Measurements from ENCODE around the gene FBXO48.

Gene FBXO48

DNA sequence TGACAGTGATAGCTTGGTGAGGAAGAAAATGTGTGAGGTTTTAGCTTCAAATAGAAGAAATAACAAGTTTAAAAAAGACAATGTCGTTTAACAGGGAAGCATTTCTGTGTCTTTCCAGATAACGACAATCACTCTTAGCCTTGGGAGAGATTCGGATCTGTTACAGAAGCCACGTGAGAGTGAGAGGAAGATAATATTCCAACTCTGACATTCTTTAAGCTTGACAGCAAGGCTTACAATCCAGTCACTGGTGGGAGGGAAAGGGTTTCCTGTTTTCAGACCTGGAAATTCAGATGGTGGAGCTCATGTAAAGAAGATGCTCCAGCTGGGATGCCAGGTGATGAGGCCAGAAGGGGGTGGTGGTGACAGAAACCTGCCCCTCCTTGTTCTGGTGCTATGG lies 30.8 kb downstream of the FBXO48 start:
- FAIRE-seq (no peak), DNase-seq (ENCODE audit: insufficient read length, low spot score) (no peak)
- no peak for TF ChIP-seq POLR2A (IDR thresholded peaks at IDR 0.05; ENCODE audit: low read depth, low read length)

DNA sequence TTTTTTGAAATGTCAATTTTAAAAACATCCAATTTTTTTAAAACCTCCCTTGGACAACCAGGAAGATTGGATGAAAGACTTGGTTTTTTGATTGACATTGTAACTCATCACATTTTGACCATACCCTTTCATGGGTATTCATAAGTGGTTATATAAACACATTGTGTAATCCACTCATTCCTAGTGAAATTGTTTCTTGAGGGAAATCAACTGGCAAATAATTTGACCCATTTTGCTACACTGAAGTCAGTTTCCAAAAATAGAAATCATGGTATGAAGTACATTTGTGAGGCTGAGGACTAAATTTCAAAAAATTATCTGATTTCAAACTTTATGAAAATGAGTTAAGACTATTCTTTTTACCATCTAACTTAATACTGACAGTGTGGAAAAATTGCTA lies 31.5 kb downstream of the FBXO48 start:
- DNase-seq (ENCODE audit: insufficient read length, low spot score) = no peak
- FAIRE-seq = no peak
- TF ChIP-seq POLR2A (IDR thresholded peaks at IDR 0.05; ENCODE audit: low read depth, low read length) = no peak

DNA sequence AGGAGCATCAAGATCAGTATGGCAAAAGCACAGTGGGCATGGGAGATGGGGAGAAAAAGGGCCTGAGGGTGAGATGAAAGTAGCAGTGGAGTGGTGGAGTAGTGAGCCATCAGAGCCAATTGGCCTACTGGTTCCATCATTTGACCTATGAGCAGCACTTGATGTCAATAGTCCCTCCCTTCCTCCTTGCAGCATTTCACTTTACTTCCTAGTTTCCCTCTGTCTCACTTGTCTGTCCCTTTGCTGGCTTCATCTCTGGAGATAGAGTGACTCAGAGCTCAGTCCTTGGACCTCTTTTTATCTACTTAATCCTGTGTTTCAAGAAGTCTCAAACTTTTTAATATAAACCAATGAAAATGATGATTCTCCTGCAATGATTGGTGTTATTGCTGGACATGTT lies 32.1 kb downstream of the FBXO48 start:
- DNase-seq (ENCODE audit: insufficient read length, low spot score) (no peak), FAIRE-seq (no peak)
- no peak for TF ChIP-seq POLR2A (IDR thresholded peaks at IDR 0.05; ENCODE audit: low read depth, low read length)

DNA sequence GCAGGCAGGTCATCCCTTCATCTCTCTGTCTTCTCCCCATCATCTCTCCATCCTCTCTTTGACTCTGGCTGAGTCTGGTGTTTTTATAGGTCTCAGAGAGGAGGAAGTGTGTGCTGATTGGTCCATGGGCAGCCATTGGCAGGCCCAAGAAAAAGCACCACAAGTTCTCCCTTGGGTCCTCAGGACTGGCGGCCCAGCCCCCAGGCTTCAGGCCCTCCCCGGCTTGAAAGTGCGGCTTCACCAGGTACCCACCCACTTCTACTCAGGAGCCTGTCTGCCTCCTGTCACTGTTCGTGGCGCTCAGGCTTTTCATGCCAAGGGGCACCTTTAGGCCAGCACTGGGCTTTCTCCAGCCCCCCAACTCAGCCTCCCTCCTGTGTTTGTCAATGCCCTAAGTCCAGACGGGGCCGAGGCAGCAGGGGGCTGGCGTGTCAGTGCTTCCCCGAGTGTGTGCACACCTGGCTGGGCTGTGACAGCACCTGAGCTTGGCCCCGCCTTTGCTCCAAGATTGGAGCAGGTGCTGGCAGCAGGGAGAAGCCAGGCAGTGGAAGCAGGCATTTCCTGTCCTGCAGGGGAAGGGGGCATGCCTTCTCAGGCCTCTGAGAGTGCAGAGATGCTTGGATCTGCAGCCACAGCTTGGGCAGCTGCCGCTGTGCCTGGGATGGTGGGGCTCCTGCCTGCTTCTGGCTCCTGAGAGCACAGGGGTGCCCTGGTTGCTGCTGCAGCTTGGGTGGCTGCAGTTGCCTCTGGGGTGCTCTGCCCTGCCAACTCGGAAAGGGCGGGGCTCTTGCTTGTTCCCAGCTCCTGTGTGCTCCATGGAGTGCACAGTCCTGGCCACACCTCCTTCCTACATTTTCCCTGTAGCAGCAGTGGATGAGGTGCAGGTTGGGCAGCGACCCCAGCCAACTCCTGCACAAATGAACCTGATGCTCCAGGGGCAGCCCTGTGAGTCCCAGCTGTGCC lies 34.1 kb downstream of the FBXO48 start:
- FAIRE-seq (no peak), DNase-seq (ENCODE audit: insufficient read length, low spot score) (no peak)
- TF ChIP-seq POLR2A (IDR thresholded peaks at IDR 0.05; ENCODE audit: low read depth, low read length) = no peak

DNA sequence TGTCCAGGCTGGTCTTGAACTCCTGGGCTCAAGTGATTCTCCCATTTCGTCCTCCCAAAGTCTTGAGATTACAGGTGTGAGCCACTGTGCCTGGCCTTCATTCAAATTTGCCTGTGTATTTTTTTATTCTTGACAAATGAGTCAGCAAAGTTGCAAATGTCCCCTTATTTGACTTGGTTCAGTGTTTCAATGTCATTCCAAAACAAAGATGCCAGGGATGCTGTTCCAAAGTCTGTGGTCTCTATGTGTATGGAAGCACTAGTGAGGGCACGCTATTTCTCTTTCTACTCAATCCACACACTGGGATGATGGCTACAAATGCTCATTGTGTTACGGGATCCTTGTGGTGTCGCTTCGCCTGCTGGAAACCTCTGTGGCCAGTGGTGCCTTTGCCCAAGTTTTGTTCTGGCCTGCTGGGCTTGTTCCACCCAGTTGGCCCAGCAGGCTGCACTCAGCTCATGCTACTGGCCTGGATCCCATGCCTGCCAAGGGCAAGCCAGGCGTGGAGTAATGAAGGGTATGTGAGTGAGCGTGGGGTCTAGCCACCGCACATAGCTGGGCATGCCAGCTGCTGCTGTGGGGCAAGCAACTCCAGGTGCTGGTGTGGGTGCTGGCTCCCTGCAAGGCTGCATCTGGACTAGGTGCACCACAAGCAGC lies 35.6 kb downstream of the FBXO48 start:
- FAIRE-seq (no peak), DNase-seq (ENCODE audit: insufficient read length, low spot score) (no peak)
- TF ChIP-seq POLR2A (IDR thresholded peaks at IDR 0.05; ENCODE audit: low read depth, low read length) = no peak

DNA sequence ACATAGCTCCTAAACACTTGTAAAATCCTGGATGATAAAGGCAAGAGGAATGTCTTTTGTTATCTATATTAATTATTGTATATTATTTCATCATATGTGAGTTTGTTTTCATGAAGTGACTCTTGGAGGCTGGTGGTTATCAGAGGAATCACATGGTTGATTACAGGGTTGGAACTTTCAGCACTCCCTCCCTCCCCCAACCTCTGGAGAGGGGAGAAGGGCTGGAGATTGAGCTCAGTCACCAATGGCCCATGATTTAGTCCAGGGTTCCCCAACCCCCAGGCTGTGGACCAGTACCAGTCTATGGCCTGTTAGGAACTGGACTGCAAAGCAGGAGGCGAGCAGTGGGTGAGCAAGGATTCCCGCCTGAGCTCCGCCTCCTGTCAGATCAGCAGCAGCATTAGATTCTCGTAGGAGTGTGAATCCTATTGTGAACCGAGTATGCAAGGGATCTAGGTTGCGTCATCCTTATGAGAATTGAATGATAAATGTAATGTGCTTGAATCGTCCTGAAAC lies 37.7 kb downstream of the FBXO48 start:
- no peak for FAIRE-seq
- no peak for TF ChIP-seq POLR2A (IDR thresholded peaks at IDR 0.05; ENCODE audit: low read depth, low read length)
- DNase-seq (ENCODE audit: insufficient read length, low spot score) = no peak

DNA sequence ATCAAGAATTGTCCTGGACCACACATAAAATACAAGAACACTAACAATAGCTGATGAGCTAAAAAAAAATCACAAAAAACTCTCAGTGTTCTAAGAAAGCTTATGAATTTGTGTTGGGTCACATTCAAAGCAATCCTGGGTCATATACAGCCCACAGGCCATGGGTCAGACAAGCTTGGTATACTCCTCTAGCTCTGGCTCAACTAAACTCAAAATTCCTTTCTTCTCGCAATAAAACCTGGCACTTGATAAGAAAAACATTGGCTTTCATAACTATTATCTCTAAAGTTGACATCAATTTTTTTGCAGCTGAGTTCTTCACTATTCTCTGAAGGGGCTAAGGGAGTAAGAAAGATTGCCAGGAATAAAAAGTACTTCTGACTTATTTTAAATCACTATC lies 38.3 kb downstream of the FBXO48 start:
- no peak for TF ChIP-seq POLR2A (IDR thresholded peaks at IDR 0.05; ENCODE audit: low read depth, low read length)
- DNase-seq (ENCODE audit: insufficient read length, low spot score) = no peak
- no peak for FAIRE-seq

DNA sequence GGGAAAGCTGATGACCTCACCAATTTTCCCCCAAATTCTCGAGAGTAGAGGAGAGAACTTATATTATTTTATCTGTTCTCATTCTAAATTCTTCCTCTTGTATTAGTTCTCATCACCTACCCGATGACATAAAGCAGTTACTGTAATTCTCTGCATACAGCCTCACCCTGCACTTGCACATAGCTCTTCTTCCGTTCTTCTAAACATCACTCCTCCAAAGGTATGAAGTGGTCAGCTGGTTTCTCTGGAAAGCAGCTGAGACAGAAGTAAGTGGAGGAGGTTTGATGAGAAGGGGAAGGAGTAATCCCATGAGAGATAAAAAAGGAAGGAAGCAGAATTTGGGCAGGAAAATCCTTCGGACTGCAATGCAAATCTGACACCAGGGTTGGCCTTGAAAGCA lies 39.0 kb downstream of the FBXO48 start:
- FAIRE-seq = no peak
- DNase-seq (ENCODE audit: insufficient read length, low spot score) = no peak
- TF ChIP-seq POLR2A (IDR thresholded peaks at IDR 0.05; ENCODE audit: low read depth, low read length) = no peak

DNA sequence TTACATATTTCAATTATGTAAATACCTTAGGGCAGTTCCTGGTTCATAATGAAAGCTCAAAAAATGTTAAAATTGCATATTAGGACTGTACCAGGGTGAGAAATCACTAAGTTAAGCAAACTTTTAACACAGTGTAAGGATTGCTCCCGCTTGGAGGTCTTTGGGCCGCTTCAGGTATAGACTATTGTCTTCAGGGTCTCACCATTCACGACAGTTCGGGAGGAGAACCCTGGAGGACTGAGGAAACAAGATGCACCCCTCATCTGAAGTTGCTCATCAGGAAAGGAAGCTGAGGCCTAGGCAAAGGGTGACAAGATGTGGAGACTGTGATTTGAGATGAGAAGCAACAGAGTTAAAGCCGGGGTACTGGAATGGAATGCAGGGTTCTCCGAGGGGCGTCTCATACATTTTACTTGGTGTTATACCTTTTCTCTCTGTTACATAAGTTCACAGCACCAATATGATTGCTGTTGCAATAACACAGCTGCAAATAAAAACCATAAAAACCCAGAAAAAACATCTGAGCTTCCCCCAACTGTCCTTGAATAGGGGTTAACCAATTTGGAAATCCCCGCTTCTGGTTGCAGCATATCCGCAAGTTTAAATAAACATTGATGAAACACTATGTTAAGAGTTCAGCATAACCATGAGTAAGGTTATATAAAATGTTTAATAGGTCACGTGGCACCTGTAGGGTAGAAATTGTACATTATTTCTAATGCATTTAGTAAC lies 40.1 kb downstream of the FBXO48 start:
- no peak for FAIRE-seq
- no peak for TF ChIP-seq POLR2A (IDR thresholded peaks at IDR 0.05; ENCODE audit: low read depth, low read length)
- no peak for DNase-seq (ENCODE audit: insufficient read length, low spot score)

DNA sequence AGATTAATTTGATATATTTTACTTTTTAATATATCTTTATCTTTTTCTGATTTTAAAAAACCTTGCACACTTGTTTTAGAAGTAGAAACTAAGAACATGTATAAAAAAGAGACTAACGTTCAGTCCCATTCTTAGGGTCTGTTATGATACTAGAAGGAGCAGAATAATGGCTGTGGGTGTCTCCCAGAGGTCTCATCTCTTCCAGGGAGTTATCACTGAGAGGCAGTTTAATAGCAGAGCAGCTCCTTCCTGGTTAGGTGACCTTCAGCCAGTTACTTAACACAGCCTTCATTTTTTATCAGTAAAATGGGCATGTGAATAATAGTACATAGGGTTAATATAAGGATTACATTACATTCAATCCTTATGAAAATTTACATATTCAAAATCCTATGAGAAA lies 40.6 kb downstream of the FBXO48 start:
- DNase-seq (ENCODE audit: insufficient read length, low spot score) = no peak
- TF ChIP-seq POLR2A (IDR thresholded peaks at IDR 0.05; ENCODE audit: low read depth, low read length) = no peak
- FAIRE-seq = no peak

DNA sequence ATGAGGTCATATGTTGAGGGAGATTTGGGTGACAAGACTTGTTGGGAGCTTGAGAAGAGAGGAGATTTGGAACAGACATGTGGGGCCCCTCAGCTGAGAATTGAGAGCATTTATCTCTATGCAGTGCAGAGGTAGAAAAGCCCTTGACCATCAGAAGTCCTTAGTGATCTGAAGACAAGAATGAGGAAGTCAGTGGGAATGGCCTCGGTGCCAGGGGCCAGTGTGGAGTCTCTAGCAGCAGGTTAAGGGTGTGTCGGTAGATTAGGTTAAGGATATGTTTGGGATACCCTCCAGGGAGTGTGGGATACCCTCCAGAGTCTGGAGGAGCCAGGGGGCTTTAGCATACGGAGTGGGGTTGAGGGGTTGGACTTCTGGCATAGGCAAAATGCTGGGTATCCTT lies 41.6 kb downstream of the FBXO48 start:
- TF ChIP-seq POLR2A (IDR thresholded peaks at IDR 0.05; ENCODE audit: low read depth, low read length) = no peak
- DNase-seq (ENCODE audit: insufficient read length, low spot score) (no peak), FAIRE-seq (no peak)

DNA sequence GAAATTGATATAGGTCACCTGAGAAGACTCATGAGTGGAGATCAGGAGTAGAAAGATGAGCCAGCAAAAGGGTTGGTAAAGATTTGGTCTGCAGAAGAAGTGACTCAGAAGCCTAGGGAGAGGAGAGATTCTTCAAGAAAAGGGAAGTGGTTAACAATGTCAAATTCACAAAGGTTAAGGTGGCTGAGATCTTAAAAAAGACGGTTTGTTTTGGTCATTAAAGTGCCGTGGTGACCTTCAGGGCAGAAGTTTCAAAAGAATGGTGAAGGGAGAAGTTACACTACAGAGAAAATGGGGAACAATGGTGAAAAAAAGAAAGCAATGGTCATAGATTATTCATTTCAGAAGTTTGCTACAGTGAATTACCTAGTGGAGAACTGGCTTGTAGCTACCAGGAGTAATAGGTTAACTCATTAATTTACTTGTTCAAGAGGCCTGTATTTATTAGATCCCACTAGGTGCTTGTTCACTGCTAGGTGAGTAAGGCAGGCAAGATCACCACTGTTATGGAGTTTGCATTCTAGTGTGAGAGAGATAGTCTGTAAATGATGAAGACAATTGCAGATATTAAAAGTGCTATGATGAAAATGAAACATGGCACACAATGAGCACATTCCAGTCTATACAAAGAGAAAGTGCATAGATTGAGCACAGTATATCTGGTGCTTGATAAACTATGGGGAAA lies 43.0 kb downstream of the FBXO48 start:
- TF ChIP-seq POLR2A (IDR thresholded peaks at IDR 0.05; ENCODE audit: low read depth, low read length) = no peak
- DNase-seq (ENCODE audit: insufficient read length, low spot score) (no peak), FAIRE-seq (no peak)

DNA sequence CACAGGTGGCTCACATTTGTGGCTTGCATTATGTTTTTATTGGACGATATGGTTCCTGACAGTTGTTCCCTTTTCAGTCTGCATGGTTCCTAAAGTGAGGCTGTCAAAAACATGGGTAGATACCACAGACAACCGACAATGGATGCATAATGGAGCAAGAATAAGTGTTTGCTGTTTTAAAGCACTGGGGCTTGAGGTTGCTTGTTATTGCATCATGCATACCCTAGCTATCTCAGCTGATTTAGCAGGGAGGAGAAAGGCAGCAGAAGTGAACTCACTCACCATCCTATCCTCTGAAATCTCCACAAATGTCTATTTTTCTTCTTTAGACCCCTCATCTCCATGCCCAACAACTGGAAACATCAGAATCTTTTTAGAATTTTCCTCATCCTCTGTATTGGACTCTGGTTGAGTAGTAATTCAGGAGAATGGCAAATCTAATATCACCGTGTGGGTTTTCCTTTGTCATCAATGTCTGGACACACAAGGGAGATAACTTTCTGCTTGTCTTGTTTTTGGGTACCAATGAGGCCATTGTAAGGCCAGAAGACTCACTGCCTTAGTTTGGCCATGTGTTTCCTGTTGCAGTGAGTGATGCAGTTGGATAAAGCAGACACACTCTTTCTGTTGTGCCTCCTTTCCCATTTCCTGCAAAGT lies 46.7 kb downstream of the FBXO48 start:
- FAIRE-seq = no peak
- DNase-seq (ENCODE audit: insufficient read length, low spot score) = no peak
- no peak for TF ChIP-seq POLR2A (IDR thresholded peaks at IDR 0.05; ENCODE audit: low read depth, low read length)
